Measurements from ENCODE around the gene PHKB. TPM values are rescaled to one million over a fixed set of nuclear protein-coding genes. Genes with fewer than 3 reads are reported as not detected.

PHKB gene
- total RNA-seq, 1 donor from 2014 or later: 44.5 TPM

DNA sequence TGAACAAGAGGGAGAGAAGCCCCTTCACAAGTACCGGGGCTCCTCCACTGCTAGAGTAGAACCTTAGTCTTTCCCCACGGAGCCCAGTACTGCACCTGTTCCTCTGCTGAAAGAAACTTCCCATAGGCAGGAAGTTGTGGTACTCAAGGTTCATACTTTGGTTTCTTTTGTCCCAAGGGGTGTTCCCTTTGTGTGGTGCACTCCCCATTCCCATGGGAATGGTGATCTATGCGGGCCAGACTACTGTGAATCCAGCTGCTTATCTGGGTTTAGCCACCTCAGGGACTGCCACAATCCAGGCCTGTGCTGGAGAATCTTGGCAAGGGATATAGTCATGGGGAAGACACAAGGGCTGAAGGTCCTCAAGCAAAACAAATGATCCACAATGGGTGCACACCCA, 110.6 kb downstream of the PHKB start:
- TF ChIP-seq, protein P1, sequence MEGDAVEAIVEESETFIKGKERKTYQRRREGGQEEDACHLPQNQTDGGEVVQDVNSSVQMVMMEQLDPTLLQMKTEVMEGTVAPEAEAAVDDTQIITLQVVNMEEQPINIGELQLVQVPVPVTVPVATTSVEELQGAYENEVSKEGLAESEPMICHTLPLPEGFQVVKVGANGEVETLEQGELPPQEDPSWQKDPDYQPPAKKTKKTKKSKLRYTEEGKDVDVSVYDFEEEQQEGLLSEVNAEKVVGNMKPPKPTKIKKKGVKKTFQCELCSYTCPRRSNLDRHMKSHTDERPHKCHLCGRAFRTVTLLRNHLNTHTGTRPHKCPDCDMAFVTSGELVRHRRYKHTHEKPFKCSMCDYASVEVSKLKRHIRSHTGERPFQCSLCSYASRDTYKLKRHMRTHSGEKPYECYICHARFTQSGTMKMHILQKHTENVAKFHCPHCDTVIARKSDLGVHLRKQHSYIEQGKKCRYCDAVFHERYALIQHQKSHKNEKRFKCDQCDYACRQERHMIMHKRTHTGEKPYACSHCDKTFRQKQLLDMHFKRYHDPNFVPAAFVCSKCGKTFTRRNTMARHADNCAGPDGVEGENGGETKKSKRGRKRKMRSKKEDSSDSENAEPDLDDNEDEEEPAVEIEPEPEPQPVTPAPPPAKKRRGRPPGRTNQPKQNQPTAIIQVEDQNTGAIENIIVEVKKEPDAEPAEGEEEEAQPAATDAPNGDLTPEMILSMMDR (IDR thresholded peaks at IDR 0.05; ENCODE audit: insufficient read depth, low read length, severe bottlenecking): no peak
- no peak for FAIRE-seq
- Histone ChIP-seq H3K36me3 (ENCODE audit: control insufficient read depth, insufficient read depth, low read length) (no peaks in the 10 kb centered on the region), H3K27me3 (ENCODE audit: control insufficient read depth, insufficient read depth, low read length) (no peaks in the 10 kb centered on the region), H3K4me3 (ENCODE audit: low read depth, low read length) (no peak overlapping the region)
- no peak for DNase-seq (ENCODE audit: low read depth)

DNA sequence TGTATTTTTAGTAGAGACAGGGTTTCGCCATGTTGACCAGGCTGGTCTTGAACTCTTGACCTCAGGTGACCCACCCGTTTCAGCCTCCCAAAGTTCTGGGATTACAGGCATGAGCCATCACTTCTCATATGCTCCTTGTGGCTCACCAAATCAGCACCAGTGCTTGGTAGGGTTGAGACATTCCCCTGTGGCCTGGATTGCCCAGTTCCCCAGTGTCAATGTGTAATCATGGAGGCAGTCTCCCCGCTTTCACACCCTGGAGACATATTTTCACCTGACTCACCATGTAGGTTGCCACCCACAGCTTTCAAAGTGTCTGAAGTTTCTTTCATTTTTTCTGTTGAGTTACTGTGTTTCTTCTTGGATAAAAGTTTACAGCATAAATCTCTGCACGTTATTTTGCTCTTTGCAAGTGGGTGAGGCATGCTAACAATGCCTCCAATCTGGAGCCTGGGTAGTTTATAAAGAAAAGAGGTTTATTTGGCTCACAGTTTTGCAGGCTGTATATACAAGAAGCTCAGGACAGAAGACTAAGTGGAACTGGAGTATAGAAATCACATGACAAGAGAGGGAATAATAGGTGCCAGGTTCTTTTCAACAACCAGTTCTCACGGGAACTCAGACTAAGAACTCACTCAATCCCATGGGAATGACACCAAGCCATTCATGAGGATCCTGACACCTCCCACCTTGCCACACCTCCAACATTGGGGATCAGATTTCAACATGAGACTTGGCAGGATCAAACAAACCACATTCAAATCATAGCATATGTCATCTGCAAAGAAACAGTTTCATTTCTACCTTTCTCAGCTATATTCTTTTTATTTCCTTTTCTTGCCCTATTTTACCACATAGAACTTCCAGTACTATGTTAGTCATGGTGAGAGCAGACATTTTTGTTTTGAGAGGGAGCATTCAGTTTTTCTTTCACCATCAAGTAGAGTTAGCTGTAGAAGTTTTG, 113.2 kb downstream of the PHKB start:
- no peaks in the 10 kb centered on the region for H3K36me3 ChIP-seq (ENCODE audit: control insufficient read depth, insufficient read depth, low read length)
- no peaks in the 10 kb centered on the region for H3K27me3 ChIP-seq (ENCODE audit: control insufficient read depth, insufficient read depth, low read length)
- FAIRE-seq (peak; percentile 95), DNase-seq (ENCODE audit: low read depth) (peak; percentile 94)
- TF ChIP-seq, protein P1 (IDR thresholded peaks at IDR 0.05; ENCODE audit: insufficient read depth, low read length, severe bottlenecking): no peak
- H3K4me3 ChIP-seq (ENCODE audit: low read depth, low read length): no peak overlapping the region

DNA sequence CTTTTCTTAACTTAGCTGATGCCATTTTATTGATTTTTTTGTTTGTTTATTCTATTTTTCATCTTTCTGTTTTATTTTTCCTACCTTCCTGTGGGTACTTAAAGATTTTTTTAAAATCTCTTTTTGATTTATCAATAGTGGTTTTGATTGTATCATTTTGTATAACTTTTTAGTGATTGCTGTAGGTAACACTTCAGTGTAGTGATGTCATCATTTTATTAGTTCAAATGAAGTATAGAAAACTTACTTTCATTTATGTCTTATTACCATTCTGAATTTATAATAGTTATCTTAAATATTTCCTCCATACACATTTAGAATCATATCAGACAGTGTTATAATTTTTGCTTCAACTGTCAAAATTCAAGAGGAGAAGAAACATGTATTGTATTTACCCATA, 115.9 kb downstream of the PHKB start:
- no peaks in the 10 kb centered on the region for H3K27me3 ChIP-seq (ENCODE audit: control insufficient read depth, insufficient read depth, low read length)
- DNase-seq (ENCODE audit: low read depth): no peak
- FAIRE-seq: no peak
- no peak overlapping the region for H3K4me3 ChIP-seq (ENCODE audit: low read depth, low read length)
- TF ChIP-seq, protein P1 (IDR thresholded peaks at IDR 0.05; ENCODE audit: insufficient read depth, low read length, severe bottlenecking): no peak
- peaks cover 2% of the 10 kb centered on the region for H3K36me3 ChIP-seq (ENCODE audit: control insufficient read depth, insufficient read depth, low read length)

DNA sequence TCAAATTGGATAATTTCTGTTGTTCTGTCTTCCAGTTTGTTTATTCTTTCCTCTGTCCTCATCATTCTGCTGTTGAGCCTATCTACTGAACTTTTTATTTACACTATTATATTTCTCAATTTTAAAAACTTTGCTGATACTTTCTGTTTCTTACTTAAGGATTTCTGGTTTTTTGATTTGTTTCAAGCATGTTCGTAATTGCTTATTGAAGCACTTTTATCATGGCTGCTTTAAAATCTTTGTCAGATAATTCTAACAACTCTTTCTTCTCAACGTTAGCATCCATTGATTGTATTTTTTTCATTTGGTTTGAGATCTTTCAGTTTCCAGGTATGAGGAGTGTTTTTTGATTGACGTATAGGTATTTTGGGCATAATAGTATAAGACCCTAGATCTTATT, 116.9 kb downstream of the PHKB start:
- TF ChIP-seq, protein P1 (IDR thresholded peaks at IDR 0.05; ENCODE audit: insufficient read depth, low read length, severe bottlenecking): no peak
- Histone ChIP-seq H3K36me3 (ENCODE audit: control insufficient read depth, insufficient read depth, low read length) (peaks cover 2% of the 10 kb centered on the region), H3K27me3 (ENCODE audit: control insufficient read depth, insufficient read depth, low read length) (no peaks in the 10 kb centered on the region), H3K4me3 (ENCODE audit: low read depth, low read length) (no peak overlapping the region)
- DNase-seq (ENCODE audit: low read depth): no peak
- FAIRE-seq: no peak

DNA sequence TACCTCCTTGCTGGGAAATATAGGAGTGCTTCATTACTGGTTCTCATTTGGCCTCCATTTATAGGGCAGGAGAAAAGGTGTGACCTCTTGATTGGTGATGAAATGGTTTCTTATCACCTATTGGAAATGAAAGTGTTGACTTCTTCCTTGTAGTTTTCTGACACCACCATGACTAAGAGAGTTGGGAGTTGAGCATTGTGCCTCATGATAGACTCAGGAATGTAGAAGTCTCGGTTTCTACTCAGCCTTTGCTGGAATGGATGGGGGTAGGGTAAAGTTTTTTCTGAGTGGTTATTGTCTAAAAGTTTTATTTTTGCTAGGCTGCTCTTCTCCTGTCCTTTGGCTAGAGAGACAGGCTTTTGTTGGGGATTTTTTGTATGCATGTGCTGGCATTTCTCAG, 117.4 kb downstream of the PHKB start:
- no peaks in the 10 kb centered on the region for H3K27me3 ChIP-seq (ENCODE audit: control insufficient read depth, insufficient read depth, low read length)
- peaks cover 2% of the 10 kb centered on the region for H3K36me3 ChIP-seq (ENCODE audit: control insufficient read depth, insufficient read depth, low read length)
- DNase-seq (ENCODE audit: low read depth) (peak; percentile 84), FAIRE-seq (no peak)
- TF ChIP-seq, protein P1 (IDR thresholded peaks at IDR 0.05; ENCODE audit: insufficient read depth, low read length, severe bottlenecking): no peak
- no peak overlapping the region for H3K4me3 ChIP-seq (ENCODE audit: low read depth, low read length)
